Measurements from ENCODE around the gene PPP3CA.

DNA sequence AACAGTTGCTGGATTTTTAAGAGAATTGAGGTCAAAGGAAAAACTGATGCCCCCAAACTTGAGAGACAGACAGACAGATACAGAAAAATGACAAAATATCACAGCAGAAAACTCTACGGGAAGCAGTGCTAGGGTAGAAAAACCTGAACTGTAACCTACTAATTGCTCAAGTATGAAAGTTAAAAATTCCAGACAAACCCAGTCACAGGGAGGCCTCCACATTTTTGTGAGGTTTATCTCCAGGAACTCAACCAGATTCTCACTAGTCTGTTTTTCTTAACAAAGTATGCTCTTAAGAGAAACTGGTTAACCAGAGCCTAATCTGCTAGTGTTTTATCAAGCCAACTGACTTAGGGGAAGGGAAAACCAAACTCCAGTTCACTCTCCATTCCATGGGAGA lies 19.9 kb upstream of the PPP3CA start:
- TF ChIP-seq, protein P1, sequence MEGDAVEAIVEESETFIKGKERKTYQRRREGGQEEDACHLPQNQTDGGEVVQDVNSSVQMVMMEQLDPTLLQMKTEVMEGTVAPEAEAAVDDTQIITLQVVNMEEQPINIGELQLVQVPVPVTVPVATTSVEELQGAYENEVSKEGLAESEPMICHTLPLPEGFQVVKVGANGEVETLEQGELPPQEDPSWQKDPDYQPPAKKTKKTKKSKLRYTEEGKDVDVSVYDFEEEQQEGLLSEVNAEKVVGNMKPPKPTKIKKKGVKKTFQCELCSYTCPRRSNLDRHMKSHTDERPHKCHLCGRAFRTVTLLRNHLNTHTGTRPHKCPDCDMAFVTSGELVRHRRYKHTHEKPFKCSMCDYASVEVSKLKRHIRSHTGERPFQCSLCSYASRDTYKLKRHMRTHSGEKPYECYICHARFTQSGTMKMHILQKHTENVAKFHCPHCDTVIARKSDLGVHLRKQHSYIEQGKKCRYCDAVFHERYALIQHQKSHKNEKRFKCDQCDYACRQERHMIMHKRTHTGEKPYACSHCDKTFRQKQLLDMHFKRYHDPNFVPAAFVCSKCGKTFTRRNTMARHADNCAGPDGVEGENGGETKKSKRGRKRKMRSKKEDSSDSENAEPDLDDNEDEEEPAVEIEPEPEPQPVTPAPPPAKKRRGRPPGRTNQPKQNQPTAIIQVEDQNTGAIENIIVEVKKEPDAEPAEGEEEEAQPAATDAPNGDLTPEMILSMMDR (IDR thresholded peaks at IDR 0.05) = no peak
- TF ChIP-seq POLR2A (IDR thresholded peaks at IDR 0.05) (no peak), POLR2AphosphoS5 (IDR thresholded peaks at IDR 0.05) (no peak)

Data from breast epithelium (tissue), 3 donors.